Stimulated activated CD4-positive, alpha-beta T cell treated with anti-CD3 and anti-CD28 coated beads, Interleukin-12 subunit alpha, Interleukin-12 subunit beta, amount 100 ng/mL, for 48 hours (primary cell): ENCODE results near the gene INTS12.

Source experiments
- DNase-seq, 3 donors: peaks; one replicate each; pipeline ENCODE4 v3.0.0-alpha.2; 2020; ENCODE audit warnings: low read depth in 2 of 3, low spot score in 1 of 3

The INTS12 gene

GRCh38 chr4:105686571-105686970 lies 21.9 kb downstream of the INTS12 start:
- DNase-seq: no peak

- no peak for DNase-seq
Observed at GRCh38 chr4:105683038-105683437, 25.5 kb downstream of the INTS12 start.

- no peak for DNase-seq
Observed at GRCh38 chr4:105679186-105679585, 29.3 kb downstream of the INTS12 start.

- no peak for DNase-seq
Observed at GRCh38 chr4:105677709-105678108, 30.8 kb downstream of the INTS12 start.

- no peak for DNase-seq
Observed at GRCh38 chr4:105674011-105674410, 34.5 kb downstream of the INTS12 start.

- no peak for DNase-seq
Observed at GRCh38 chr4:105671301-105671700, 37.2 kb downstream of the INTS12 start.

GRCh38 chr4:105670684-105671083 lies 37.8 kb downstream of the INTS12 start:
- DNase-seq: no peak

- DNase-seq: no peak
Observed at GRCh38 chr4:105666693-105667092, 41.8 kb downstream of the INTS12 start.

GRCh38 chr4:105662935-105663675 lies 45.4 kb downstream of the INTS12 start:
- no peak for DNase-seq

GRCh38 chr4:105661028-105661427 lies 47.5 kb downstream of the INTS12 start:
- no peak for DNase-seq

- no peak for DNase-seq
Observed at GRCh38 chr4:105659190-105659589, 49.3 kb downstream of the INTS12 start.

- no peak for DNase-seq
Observed at GRCh38 chr4:105657117-105657765, 51.2 kb downstream of the INTS12 start.

GRCh38 chr4:105652286-105652888 lies 56.1 kb downstream of the INTS12 start:
- DNase-seq: no peak

GRCh38 chr4:105651884-105652283 lies 56.6 kb downstream of the INTS12 start:
- DNase-seq: no peak

- DNase-seq: no peak
Observed at GRCh38 chr4:105650190-105650589, 58.3 kb downstream of the INTS12 start.

- DNase-seq: no peak
Observed at GRCh38 chr4:105645440-105645839, 63.0 kb downstream of the INTS12 start.

- DNase-seq: no peak
Observed at GRCh38 chr4:105644257-105644656, 64.2 kb downstream of the INTS12 start.

GRCh38 chr4:105641845-105642244 lies 66.6 kb downstream of the INTS12 start:
- DNase-seq: no peak

- no peak for DNase-seq
Observed at GRCh38 chr4:105637408-105638176, 70.9 kb downstream of the INTS12 start.

- no peak for DNase-seq
Observed at GRCh38 chr4:105634402-105635080, 73.9 kb downstream of the INTS12 start.

GRCh38 chr4:105633241-105633640 lies 75.2 kb downstream of the INTS12 start:
- DNase-seq: no peak
